Stimulated activated CD8-positive, alpha-beta memory T cell treated with anti-CD3 and anti-CD28 coated beads, Interleukin-12 subunit alpha, Interleukin-12 subunit beta, amount 100 ng/mL, for 24 hours (primary cell): ENCODE results near the gene F2.
"Not testable (repeated sequence)": the region's sequence is repeated elsewhere in the genome, so short reads cannot be mapped to it uniquely, and the experiment has no call there.

Source experiments
- DNase-seq: peaks from one replicate; pipeline ENCODE4 v3.0.0-alpha.2; 2020; ENCODE audit errors: extremely low read depth

The F2 gene

GRCh38 chr11:46719048-46719542 is at the start of gene F2:
F2 (plus strand) TSS chr11:46719213; CDS start chr11:46719236, 23 bp downstream.
- DNase-seq = no peak

GRCh38 chr11:46669711-46670139 is 49.3 kb upstream of the F2 start:
- no peak for DNase-seq

- not testable (repeated sequence) for DNase-seq
Observed at GRCh38 chr11:46670521-46670920, 48.5 kb upstream of the F2 start.

GRCh38 chr11:46671958-46672315 is 47.1 kb upstream of the F2 start:
- DNase-seq = no peak

- DNase-seq = no peak
Observed at GRCh38 chr11:46672381-46672839, 46.6 kb upstream of the F2 start.

- DNase-seq = no peak
Observed at GRCh38 chr11:46673713-46674462, 45.1 kb upstream of the F2 start.

- no peak for DNase-seq
Observed at GRCh38 chr11:46674463-46675287, 44.3 kb upstream of the F2 start.

GRCh38 chr11:46675288-46675851 is 43.6 kb upstream of the F2 start:
- no peak for DNase-seq

- DNase-seq = no peak
Observed at GRCh38 chr11:46675949-46676348, 43.1 kb upstream of the F2 start.

GRCh38 chr11:46676436-46677158 is 42.4 kb upstream of the F2 start:
- no peak for DNase-seq

GRCh38 chr11:46677169-46677568 is 41.8 kb upstream of the F2 start:
- no peak for DNase-seq

GRCh38 chr11:46677991-46678740 is 40.8 kb upstream of the F2 start:
- no peak for DNase-seq

- DNase-seq = no peak
Observed at GRCh38 chr11:46678741-46679130, 40.3 kb upstream of the F2 start.

- DNase-seq = no peak
Observed at GRCh38 chr11:46679241-46680163, 39.5 kb upstream of the F2 start.

- no peak for DNase-seq
Observed at GRCh38 chr11:46680164-46680760, 38.8 kb upstream of the F2 start.

GRCh38 chr11:46680815-46681214 is 38.2 kb upstream of the F2 start:
- DNase-seq = no peak

GRCh38 chr11:46681814-46682213 is 37.2 kb upstream of the F2 start:
- no peak for DNase-seq

GRCh38 chr11:46682773-46683752 is 36.0 kb upstream of the F2 start:
- DNase-seq = no peak
